Dedifferentiated amniotic fluid mesenchymal stem cell (primary cell): Measurements from ENCODE around the gene NDUFAF7.
"Not testable (repeated sequence)": the region's sequence is repeated elsewhere in the genome, so short reads cannot be mapped to it uniquely, and the experiment has no call there.

Experiments
- DNase-seq: peaks from one replicate; pipeline ENCODE4 v3.0.0-alpha.2; 2016; ENCODE audit errors: extremely low spot score

NDUFAF7 gene

DNA sequence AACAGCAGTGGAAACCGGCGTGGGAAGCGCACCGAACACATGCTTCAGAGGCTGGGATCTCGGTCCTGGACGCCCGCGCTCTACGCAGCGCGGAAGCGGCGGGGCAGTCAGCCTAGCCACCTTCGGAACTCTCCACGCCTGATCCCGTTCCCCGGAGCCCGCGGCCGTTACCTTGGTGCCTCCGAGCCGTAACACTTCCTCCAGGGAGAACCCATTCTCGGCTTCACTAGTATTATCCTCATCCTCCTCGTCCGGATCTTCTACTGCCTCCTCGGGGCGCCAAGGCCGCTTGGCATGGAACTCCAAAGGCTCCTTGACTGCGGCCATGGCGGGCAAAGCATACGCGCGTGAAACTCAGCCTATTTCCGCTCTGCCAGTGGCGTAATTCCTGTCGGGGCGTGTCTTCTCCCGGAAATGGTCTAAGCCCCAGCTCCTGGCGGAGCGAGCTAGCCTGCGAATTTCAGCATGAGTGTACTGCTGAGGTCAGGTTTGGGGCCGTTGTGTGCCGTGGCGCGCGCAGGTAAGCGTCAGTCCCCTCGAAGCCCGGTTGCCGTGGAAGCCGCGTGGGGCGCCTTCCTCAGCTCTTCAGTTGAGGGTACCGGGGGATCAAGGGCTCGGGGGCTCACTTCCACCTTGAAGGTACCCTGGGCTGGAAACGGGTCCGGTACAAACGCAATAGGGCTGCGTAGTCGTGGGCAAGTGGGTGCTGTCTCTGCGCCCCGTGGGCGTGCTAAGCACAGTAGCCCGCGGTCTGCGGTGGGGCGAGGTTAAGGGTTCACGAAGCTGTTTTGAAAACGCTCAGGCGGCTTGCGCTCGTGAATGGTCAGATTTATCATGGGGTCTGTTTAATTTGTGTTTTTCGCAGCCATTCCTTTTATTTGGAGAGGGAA lies at the start of gene NDUFAF7, which contains the start of gene CEBPZ:
TSS of gene NDUFAF7 (plus strand) at position 418 of the 890 bp plus-strand sequence. CDS start at position 466, 48 bp downstream.
TSS of gene CEBPZ (minus strand) at position 356 of the 890 bp plus-strand sequence. CDS start at position 327, 29 bp downstream.
- DNase-seq = peak; percentile 96

DNA sequence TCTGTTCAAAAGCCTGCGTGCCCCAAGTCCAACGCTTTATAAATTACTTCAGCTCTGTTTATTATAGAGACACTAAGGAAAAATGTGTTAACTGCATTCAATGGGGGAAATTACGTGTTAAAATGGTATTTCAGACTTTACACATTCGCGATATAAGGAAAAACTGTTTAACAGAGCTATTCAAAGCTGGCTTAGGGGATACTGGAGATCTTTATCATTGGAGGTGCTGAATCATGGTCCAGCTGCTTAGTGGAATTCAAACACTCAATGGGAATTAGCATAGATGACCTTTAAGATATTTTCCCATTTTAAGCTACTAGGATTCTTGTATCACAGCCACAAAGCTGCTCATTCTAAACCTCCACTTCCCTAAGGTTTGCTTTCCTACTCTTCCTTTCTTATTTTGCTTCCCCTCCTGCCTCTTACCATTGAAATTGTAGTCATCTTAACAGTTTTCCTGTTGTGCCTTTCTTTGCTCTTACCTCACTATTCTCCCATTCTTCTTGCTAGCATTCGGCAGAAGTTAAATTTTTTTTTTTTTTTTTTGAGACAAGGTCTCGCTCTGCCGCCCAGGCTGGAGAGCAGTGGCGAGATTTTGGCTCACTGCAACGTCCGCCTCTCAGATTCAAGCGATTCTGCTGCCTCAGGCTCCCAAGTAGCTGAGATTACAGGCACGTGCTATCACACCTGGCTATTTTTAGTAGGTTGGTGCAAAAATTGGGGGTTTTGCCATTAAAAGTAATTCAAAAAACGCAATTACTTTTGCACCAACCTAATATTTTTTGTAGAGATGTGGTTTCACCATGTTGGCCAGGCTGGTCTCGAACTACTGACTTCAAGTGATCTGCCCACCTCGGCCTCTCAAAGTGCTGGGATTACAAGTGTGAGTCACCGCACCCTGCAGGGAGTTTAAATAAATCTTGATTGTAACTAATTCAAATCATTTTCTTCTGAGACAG lies 49.5 kb upstream of the NDUFAF7 start:
- DNase-seq = no peak

DNA sequence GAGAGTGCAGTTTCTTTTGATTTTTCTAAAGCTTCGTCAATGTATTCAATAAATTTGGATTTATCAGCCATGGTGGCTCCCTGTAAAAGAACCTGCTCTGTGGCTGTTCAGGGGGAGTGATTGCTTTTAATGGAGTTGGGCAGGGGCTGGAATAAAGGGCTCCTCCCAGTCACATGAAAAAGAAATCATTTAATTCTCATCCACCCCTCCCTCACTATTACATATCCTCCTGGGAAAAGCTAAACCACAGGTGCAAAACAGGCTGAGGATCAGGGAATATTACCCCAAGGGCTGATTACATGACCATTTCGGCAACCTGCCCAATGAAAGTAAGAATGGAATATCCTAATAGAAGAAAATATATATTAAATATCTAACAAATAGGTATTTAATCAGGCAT lies 42.9 kb upstream of the NDUFAF7 start, which contains the start of gene SULT6B1:
TSS of gene SULT6B1 (minus strand) at position 101 of the 400 bp plus-strand sequence. CDS start at position 71, 30 bp downstream.
- no peak for DNase-seq

- DNase-seq = no peak
These were observed 41.9 kb upstream of the NDUFAF7 start for GRCh38 chr2:37189452-37190153.

DNA sequence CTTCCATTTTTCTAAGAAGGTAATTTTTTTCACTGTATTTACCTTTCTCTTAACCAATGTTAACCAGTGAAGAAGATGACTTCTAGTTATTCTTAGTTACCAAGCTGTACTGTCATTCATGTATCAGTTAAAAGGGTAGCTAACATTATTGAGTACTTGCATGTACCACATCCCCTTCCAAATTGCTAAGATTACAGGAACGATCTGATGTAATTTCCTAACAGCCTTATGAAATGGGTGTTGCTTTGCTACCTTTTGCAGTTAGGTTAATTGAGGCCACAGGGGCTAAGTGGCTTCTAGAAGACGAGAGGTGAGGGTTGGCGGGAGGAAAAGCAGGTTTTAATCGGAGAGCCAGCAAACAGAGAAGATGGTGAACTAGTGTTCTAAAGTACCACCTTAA lies 41.2 kb upstream of the NDUFAF7 start:
- DNase-seq = no peak

DNA sequence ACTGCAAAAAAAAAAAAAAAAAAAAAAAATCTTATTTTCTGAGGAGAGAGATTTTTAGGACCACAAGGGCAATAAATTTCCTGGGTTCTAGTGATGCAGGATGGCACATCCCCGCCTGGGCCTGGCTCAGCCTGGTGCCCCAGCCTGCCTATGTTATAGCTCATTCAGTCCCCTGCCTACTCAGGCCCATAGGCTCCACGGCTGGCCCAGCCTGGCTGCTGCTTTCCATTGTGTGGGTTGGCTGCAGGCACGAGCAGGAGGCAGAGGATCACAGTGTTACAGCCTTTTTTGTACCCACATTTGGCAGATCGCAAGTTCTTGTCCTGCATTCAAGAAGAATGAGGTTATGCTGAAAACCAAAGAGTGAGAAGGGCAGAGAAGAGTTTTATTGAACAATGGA lies 40.2 kb upstream of the NDUFAF7 start:
- DNase-seq = no peak

GRCh38 chr2:37191747-37192146 lies 39.7 kb upstream of the NDUFAF7 start:
- DNase-seq = no peak

GRCh38 chr2:37192551-37192950 lies 38.9 kb upstream of the NDUFAF7 start:
- no peak for DNase-seq

DNA sequence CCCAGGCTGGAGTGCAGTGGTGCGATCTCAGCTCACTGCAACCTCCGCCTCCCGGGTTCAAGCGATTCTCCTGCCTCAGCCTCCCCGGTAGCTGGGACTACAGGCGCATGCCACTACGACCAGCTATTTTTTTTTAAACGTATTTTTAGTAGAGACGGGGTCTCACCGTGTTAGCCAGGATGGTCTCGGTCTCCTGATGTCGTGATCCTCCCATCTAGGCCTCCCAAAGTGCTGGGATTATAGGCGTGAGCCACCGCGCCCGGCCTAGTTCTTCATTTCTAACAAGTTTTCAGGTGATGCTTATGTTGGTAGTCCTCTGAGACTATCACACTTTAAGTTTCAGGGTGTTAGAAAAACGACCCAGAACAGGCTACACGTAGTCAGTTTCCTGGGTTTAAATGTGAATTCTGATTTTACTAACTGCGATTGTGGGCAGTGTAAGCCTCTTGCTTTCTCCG lies 35.6 kb upstream of the NDUFAF7 start:
- not testable (repeated sequence) for DNase-seq

- peak; percentile 54 for DNase-seq
These were observed 34.9 kb upstream of the NDUFAF7 start, which contains the start of gene CEBPZOS for GRCh38 chr2:37196320-37197195. TSS of gene CEBPZOS (plus strand) at chr2:37196496. CDS start at chr2:37199705, 3,209 bp downstream.

DNA sequence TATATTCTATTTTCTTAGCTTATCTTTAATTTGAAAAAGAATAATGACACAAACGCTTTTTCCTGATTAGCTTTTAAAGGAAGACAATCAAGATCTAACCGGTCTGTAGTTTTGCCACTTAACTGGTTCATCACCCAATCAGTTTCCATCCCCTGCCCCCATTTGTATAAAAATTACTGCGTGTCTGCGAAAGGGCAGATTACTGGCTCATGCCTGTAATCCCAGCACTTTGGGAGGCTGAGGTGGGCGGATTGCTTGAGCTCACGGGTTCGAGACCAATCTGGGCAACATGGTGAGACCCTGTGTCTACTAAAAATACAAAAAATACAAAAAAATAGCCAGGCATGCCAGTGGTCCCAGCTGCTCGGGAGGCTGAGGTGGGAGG lies 32.8 kb upstream of the NDUFAF7 start:
- DNase-seq = no peak

DNA sequence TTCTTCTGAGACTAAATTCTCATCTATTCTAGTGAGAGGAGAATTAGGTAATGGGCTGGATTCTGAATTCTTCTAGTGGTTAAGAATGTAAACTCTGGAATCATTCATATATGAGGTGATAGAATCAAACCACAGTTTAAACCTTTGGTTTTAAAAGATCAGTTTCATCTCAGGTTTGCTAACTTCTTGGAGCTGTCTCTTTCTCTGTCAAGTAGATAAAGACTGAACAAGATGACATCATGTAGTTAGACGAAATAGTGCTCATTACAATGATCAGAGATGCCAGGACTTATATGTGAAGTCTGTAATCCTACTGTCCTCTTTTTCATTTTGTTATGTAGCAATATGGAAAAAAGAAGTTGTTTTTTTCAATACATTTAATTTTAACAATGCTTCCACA lies 30.2 kb upstream of the NDUFAF7 start:
- DNase-seq = no peak

- no peak for DNase-seq
These were observed 29.7 kb upstream of the NDUFAF7 start for GRCh38 chr2:37201766-37202165.

DNA sequence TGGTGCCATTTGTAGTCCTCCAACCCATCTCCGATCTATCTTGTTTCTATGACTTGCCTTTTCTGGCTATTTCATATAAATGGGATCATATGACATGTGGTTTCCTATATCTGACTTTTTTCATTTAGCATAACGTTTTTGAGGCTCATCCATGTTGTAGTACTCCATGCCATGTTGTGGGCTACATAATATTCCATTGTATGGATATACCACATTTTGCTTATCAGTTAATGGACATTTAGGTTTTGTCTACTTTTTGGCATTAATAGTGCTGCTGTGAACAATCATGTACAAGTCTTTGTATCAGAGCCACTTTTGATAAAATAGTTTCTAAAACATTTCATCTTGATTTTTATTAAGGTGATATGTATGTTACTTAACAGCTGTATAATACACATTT lies 27.8 kb upstream of the NDUFAF7 start:
- DNase-seq = no peak

- not testable (repeated sequence) for DNase-seq
These were observed 26.3 kb upstream of the NDUFAF7 start for GRCh38 chr2:37205071-37205661.

DNA sequence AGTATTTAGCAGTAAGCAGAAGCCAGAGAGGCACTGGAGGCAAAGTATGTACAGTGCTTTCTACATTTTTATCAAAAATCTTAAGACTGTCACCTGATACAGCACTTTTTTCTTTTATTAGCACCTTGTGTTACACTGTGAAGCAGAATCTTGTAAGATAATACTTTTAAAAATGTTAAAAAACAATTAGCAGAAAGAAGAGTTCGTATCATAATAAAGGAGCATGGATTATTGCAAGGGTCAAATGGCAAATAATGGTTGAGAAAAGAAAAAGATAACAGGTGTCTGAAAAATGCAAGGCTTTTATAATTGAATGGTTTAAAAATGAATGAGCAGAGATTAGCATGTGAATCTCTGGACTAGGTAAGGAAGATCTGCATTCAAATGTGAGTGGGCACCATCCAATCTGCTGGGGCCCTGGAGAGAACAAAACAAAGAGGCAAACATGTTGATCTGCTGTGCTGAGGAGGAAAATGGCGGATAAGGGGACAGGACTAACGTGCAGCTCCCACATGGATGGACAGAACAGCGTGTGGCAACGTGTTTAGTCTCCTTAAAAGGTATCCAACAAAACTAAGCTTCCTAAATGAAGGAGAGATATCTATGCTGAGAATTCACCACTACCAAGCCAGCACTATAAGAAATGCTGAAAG lies 25.6 kb upstream of the NDUFAF7 start:
- no peak for DNase-seq

DNA sequence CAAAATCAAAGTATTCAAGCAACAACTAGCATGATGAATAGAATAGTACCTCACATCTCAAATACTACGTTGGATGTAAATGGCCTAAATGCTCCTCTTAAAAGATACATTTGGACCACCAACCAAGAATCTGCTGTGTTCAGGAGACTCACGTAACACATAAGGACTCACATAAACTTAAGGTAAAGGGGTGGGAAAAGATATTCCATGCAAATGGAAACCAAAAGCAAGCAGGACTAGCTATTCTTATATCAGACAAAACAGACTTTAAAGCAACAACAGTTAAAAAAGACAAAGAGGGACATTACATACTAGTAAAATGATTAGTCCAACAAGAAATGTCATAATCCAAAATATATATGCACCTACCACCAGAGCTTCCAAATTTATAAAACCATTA lies 24.7 kb upstream of the NDUFAF7 start:
- not testable (repeated sequence) for DNase-seq

- no peak for DNase-seq
These were observed 20.2 kb upstream of the NDUFAF7 start for GRCh38 chr2:37211212-37211611.

- DNase-seq = no peak
These were observed 19.5 kb upstream of the NDUFAF7 start for GRCh38 chr2:37211939-37212338.
